H1 (cell line): Measurements from ENCODE around the gene FAM237A. TPM values are rescaled to one million over a fixed set of nuclear protein-coding genes. Genes with fewer than 3 reads are reported as not detected.
A peak's percentile ranks its signal among the peaks of the same experiment; 100 is the strongest.

ENCODE experiments used
- CTCF ChIA-PET: fragments of 300-600 bp; sonication (Branson Sonifier 250); formaldehyde crosslinking; loops from one replicate; lab custom pipeline; 2021; ENCODE audit not compliant: partially characterized antibody; lab: Charles Lee
- POLR2A ChIA-PET: fragments of 300-600 bp; sonication (Branson Sonifier 250); formaldehyde crosslinking; loops from one replicate; lab custom pipeline; 2021; ENCODE audit warnings: inconsistent platforms; ENCODE audit not compliant: partially characterized antibody; lab: Charles Lee
- DNase-seq, 2 experiments: peaks; one replicate each; pipeline versions ENCODE4 v3.0.0 to v3.0.0-alpha.2; 2010 to 2022; ENCODE audit warnings: low spot score in 2 of 2, low read depth in 1 of 2, mixed read lengths in 1 of 2
- FAIRE-seq: peaks from 2 replicates; lab custom pipeline; 2011; peaks lifted over from hg19 to GRCh38; lab: Jason Lieb, UNC
- H2AFZ ChIP-seq: 2 replicates; pipeline ENCODE4 v1.8.1; 2012; ENCODE audit warnings: low read length, inconsistent platforms
- H2AK5ac ChIP-seq: 2 replicates; pipeline ENCODE4 v1.6.1; 2013; ENCODE audit warnings: low read depth, low read length
- H2BK120ac ChIP-seq: replicated peaks from 2 replicates; pipeline ENCODE3; 2013; ENCODE audit warnings: low read depth, low read length, inconsistent platforms
- H2BK12ac ChIP-seq: 2 replicates; pipeline ENCODE4 v1.6.1; 2013; ENCODE audit warnings: low read depth, low read length
- H2BK15ac ChIP-seq: 2 replicates; pipeline ENCODE4 v1.6.1; 2013; ENCODE audit warnings: low read length
- H2BK20ac ChIP-seq: 2 replicates; pipeline ENCODE4 v1.6.1; 2013; ENCODE audit warnings: low read length
- H2BK5ac ChIP-seq: 2 replicates; pipeline ENCODE4 v1.6.1; 2013; ENCODE audit warnings: low read depth, low read length
- H3K14ac ChIP-seq: 2 replicates; pipeline ENCODE4 v1.6.1; 2013; ENCODE audit warnings: inconsistent platforms; ENCODE audit not compliant: insufficient read length
- H3K18ac ChIP-seq: 2 replicates; pipeline ENCODE4 v1.6.1; 2013; ENCODE audit warnings: low read length; ENCODE audit errors: extremely low read depth
- H3K23ac ChIP-seq: 2 replicates; pipeline ENCODE4 v1.6.1; 2013; ENCODE audit warnings: inconsistent platforms; ENCODE audit not compliant: insufficient read length
- H3K23me2 ChIP-seq: 2 replicates; pipeline ENCODE4 v1.6.1; 2013; ENCODE audit warnings: low read depth, low read length
- H3K27ac ChIP-seq: 2 replicates; pipeline ENCODE4 v1.6.1; 2011; ENCODE audit warnings: low read depth, low read length, inconsistent platforms
- H3K27me3 ChIP-seq, 4 experiments: replicated peaks in 1 of 4; 1 replicate in 1 of 4; 2 replicates in 3 of 4; pipeline versions ENCODE4 v1.6.1 to v1.8.1; 2011 to 2013; ENCODE audit warnings: low read length in 3 of 4, mild to moderate bottlenecking in 3 of 4, inconsistent platforms in 2 of 4, mixed read lengths in 2 of 4, moderate library complexity in 1 of 4; ENCODE audit not compliant: control insufficient read depth in 3 of 4, insufficient read depth in 3 of 4; ENCODE audit errors: extremely low read depth in 1 of 4
- H3K36me3 ChIP-seq, 4 experiments: 2 replicates each; pipeline versions ENCODE4 v1.6.1 to v1.8.1; 2011 to 2013; ENCODE audit warnings: mild to moderate bottlenecking in 4 of 4, low read length in 3 of 4, moderate library complexity in 2 of 4, control low read depth in 1 of 4, inconsistent platforms in 1 of 4; ENCODE audit not compliant: insufficient read depth in 4 of 4, control insufficient read depth in 2 of 4
- H3K4ac ChIP-seq: replicated peaks from 2 replicates; pipeline ENCODE3; 2013; ENCODE audit warnings: low read length, low read depth, mixed read lengths, inconsistent platforms; ENCODE audit not compliant: insufficient read length
- H3K4me1 ChIP-seq, 4 experiments: replicated peaks in 1 of 4; 1 replicate in 1 of 4; 2 replicates in 3 of 4; pipeline versions ENCODE4 v1.6.1 to v1.8.1; 2011 to 2013; ENCODE audit warnings: low read length in 3 of 4, inconsistent platforms in 2 of 4, mixed read lengths in 1 of 4; ENCODE audit not compliant: insufficient read depth in 4 of 4, control insufficient read depth in 3 of 4
- H3K4me2 ChIP-seq, 2 experiments: 2 replicates each; pipeline versions ENCODE4 v1.6.1 to v1.8.1; 2011 to 2013; ENCODE audit warnings: low read depth in 2 of 2, low read length in 2 of 2, control low read depth in 1 of 2, inconsistent platforms in 1 of 2, mild to moderate bottlenecking in 1 of 2; ENCODE audit not compliant: insufficient read depth in 1 of 2
- H3K4me3 ChIP-seq, 4 experiments: fragments of 200-600, 300-600 bp in 1 of 4; sonication (generic), shearing (Covaris generic), sonication (Bioruptor Twin) in 1 of 4; 2 replicates each; pipeline versions ENCODE4 v1.5.1 to v1.8.1; 2011 to 2016; ENCODE audit warnings: low read length in 4 of 4, low read depth in 3 of 4, control low read depth in 2 of 4, inconsistent platforms in 2 of 4, mild to moderate bottlenecking in 2 of 4, mixed read lengths in 1 of 4, moderate library complexity in 1 of 4; ENCODE audit not compliant: insufficient read depth in 2 of 4; ENCODE audit errors: extremely low read depth in 1 of 4
- H3K56ac ChIP-seq: replicated peaks from 2 replicates; pipeline ENCODE3; 2013; ENCODE audit warnings: low read depth, mild to moderate bottlenecking, mixed read lengths, low read length, inconsistent platforms; ENCODE audit not compliant: insufficient read length
- H3K79me1 ChIP-seq: 2 replicates; pipeline ENCODE4 v1.6.1; 2013; ENCODE audit warnings: low read depth, low read length, control low read depth
- H3K79me2 ChIP-seq, 2 experiments: 2 replicates each; pipeline versions ENCODE4 v1.6.1 to v1.8.1; 2012 to 2013; ENCODE audit warnings: low read length in 2 of 2, mild to moderate bottlenecking in 2 of 2, inconsistent platforms in 1 of 2; ENCODE audit not compliant: insufficient read depth in 2 of 2, control insufficient read depth in 1 of 2
- H3K9ac ChIP-seq, 4 experiments: replicated peaks in 1 of 4; 1 replicate in 1 of 4; 2 replicates in 3 of 4; pipeline versions ENCODE4 v1.6.1 to v1.8.1; 2011 to 2013; ENCODE audit warnings: low read depth in 3 of 4, low read length in 3 of 4, control low read depth in 2 of 4, mild to moderate bottlenecking in 2 of 4, moderate library complexity in 2 of 4, inconsistent platforms in 1 of 4; ENCODE audit errors: extremely low read depth in 1 of 4
- H3K9me3 ChIP-seq, 2 experiments: 2 replicates each; pipeline versions ENCODE4 v1.6.1 to v1.8.1; 2012 to 2013; ENCODE audit warnings: mild to moderate bottlenecking in 2 of 2, moderate library complexity in 2 of 2, control low read depth in 1 of 2, inconsistent platforms in 1 of 2, low read depth in 1 of 2, low read length in 1 of 2, mixed read lengths in 1 of 2; ENCODE audit not compliant: insufficient read depth in 2 of 2
- H4K20me1 ChIP-seq, 2 experiments: replicated peaks in 1 of 2; 2 replicates each; pipeline versions ENCODE3 to v1.8.1; 2011 to 2013; ENCODE audit warnings: inconsistent platforms in 2 of 2, low read length in 2 of 2, mild to moderate bottlenecking in 1 of 2; ENCODE audit not compliant: insufficient read depth in 2 of 2, control insufficient read depth in 1 of 2
- H4K5ac ChIP-seq: 2 replicates; pipeline ENCODE4 v1.6.1; 2013; ENCODE audit warnings: low read length, low read depth, mixed read lengths, inconsistent platforms; ENCODE audit not compliant: insufficient read length
- H4K8ac ChIP-seq: 2 replicates; pipeline ENCODE4 v1.8.0; 2013; ENCODE audit warnings: mild to moderate bottlenecking, moderate library complexity, low read length, inconsistent platforms; ENCODE audit not compliant: insufficient read depth; ENCODE audit errors: extremely low read depth
- H4K91ac ChIP-seq: replicated peaks from 2 replicates; pipeline ENCODE3; 2013; ENCODE audit warnings: low read length, mixed read lengths, inconsistent platforms; ENCODE audit not compliant: insufficient read length
- CBX8 ChIP-seq: fragments of 300-800, 300-1000 bp; sonication (generic); IDR thresholded peaks from 2 replicates; pipeline ENCODE4 v1.7.1; 2016; ENCODE audit warnings: low read depth, low read length, borderline replicate concordance
- CTBP2 ChIP-seq: IDR thresholded peaks from 2 replicates; pipeline ENCODE4 v1.7.0; 2011; ENCODE audit warnings: borderline replicate concordance, mild to moderate bottlenecking, moderate library complexity, mixed read lengths, low read length; ENCODE audit not compliant: insufficient read depth, insufficient read length
- EZH2 ChIP-seq: fragments of 200-600 bp; sonication (generic); IDR thresholded peaks from 2 replicates; pipeline ENCODE4 v1.7.1; 2012; ENCODE audit warnings: low read depth, mild to moderate bottlenecking, moderate library complexity, low read length, inconsistent platforms; ENCODE audit not compliant: severe bottlenecking
- HDAC2 ChIP-seq, 2 experiments: fragments of 300-600 bp in 1 of 2; sonication (generic) in 1 of 2; IDR thresholded peaks; 2 replicates each; pipeline ENCODE4 v1.6.1; 2011 to 2012; ENCODE audit warnings: low read depth in 2 of 2, low read length in 2 of 2, mild to moderate bottlenecking in 2 of 2, moderate library complexity in 2 of 2, borderline replicate concordance in 1 of 2, inconsistent platforms in 1 of 2
- KDM4A ChIP-seq: IDR thresholded peaks from one replicate; pipeline ENCODE4 v1.7.1; 2012; ENCODE audit warnings: low read depth, mild to moderate bottlenecking, moderate library complexity, low read length, inconsistent platforms; ENCODE audit not compliant: severe bottlenecking
- KDM5A ChIP-seq: fragments of 200-600 bp; IDR thresholded peaks from 2 replicates; pipeline ENCODE4 v1.7.1; 2012; ENCODE audit warnings: mild to moderate bottlenecking, low read length, inconsistent platforms, mixed read lengths
- SIN3A ChIP-seq, 2 experiments: IDR thresholded peaks in 1 of 2; conservative IDR thresholded peaks in 1 of 2; 2 replicates each; pipeline ENCODE4 v1.6.1; 2011 to 2012; ENCODE audit warnings: low read length in 2 of 2, improper control_type of control experiment in 1 of 2, low read depth in 1 of 2, mild to moderate bottlenecking in 1 of 2
- SIRT6 ChIP-seq: IDR thresholded peaks from one replicate; pipeline ENCODE4 v1.7.1; 2012; ENCODE audit warnings: low read length, inconsistent platforms
- ZNF274 ChIP-seq: IDR thresholded peaks from 2 replicates; pipeline ENCODE4 v1.7.0; 2012; ENCODE audit warnings: low read length, borderline replicate concordance; ENCODE audit errors: extremely low read depth
- WGBS, 2 experiments: shearing (Covaris generic) in 1 of 2; methylation state at CpG; one replicate each; pipeline versions ENCODE4 v1.1.6 to v1.1.7; 2013 to 2015; ENCODE audit warnings: low lambda C conversion rate in 2 of 2, mixed read lengths in 2 of 2, inconsistent platforms in 1 of 2, low coverage in 1 of 2, missing lambda C conversion rate in 1 of 2; ENCODE audit not compliant: insufficient replicate concordance in 2 of 2, insufficient coverage in 1 of 2, insufficient read length in 1 of 2; ENCODE audit errors: extremely low coverage in 1 of 2, missing lambda C conversion rate in 1 of 2; 5-methylcytosine and 5-hydroxymethylcytosine counted together
- polyA plus RNA-seq, 7 experiments: library from polyadenylated mRNA; depleted of rRNA in 3 of 7; stranded (reverse) in 5 of 7; unstranded in 2 of 7; fragments of >200 nt in 5 of 7; fragments of 200-250 nt in 2 of 7; gene quantifications; 1 replicate in 5 of 7; 2 replicates in 1 of 7; 4 replicates in 1 of 7; pipeline versions ENCODE4 v1.2.1 to v1.2.3, GENCODE V29; 2011 to 2013; ENCODE audit warnings: missing spikeins in 2 of 7, mixed read lengths in 2 of 7
- total RNA-seq: library from RNA; stranded (reverse); fragmentation: NEBNext Ultra II Directional; extraction: Animal tissue kit (Norgen Biotek cat#: 25700); gene quantifications from 2 replicates; pipeline ENCODE4 v1.2.1, GENCODE V29; 2021

The FAM237A gene
- total and polyA plus RNA-seq, 2 of the 8 experiments (the other 6 are each of a cell fraction or from before 2014, with no cell fraction given), result not detected

DNA sequence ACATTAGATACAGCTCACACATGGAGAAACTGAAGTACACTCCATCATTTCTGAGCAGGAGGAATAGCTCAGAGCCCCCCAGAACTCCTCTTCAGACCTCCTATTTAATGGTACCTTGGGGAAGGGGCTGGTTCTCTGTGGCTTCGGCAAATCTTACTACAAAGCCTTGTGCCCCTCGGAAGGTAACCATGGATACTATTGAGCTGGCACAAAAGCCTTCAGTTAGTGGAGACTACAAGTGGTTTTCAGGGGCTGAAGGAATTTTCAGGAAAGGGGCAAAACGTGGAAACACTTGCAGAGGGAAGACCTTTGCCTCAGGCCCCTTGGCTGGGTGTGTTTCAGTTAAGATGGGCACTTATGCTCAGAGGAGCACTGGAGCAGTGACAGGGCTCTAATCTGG is 1.1 kb upstream of the FAM237A start:
- Histone ChIP-seq H2BK5ac (no peak overlapping the region), H3K14ac (no peak overlapping the region), H3K4ac (no peak overlapping the region), H2BK120ac (no peak overlapping the region), H2BK15ac (no peak overlapping the region), H3K23me2 (peaks cover 8% of the 10 kb centered on the region), H2BK20ac (no peak overlapping the region), H4K5ac (no peak overlapping the region), H3K27ac (no peak overlapping the region), H3K27me3 (peaks cover 17 to 29% (median 23%) of the 10 kb centered on the region in 4 experiments), H3K9me3 (no peaks in the 10 kb centered on the region), H3K4me2 (peak overlapping the region; percentile 81 to 89; a peak in 2 of 4 replicates), H4K20me1 (peaks cover 2 to 4% of the 10 kb centered on the region in 2 experiments), H3K79me1 (no peaks in the 10 kb centered on the region), H3K18ac (no peak overlapping the region), H3K36me3 (no peaks in the 10 kb centered on the region), H3K4me3 (peak overlapping the region in 2 of 4 experiments; percentile 64 to 66; a peak in 4 of 8 replicates), H3K23ac (no peak overlapping the region), H4K8ac (no peak overlapping the region), H3K56ac (no peak overlapping the region), H4K91ac (no peak overlapping the region), H2BK12ac (no peak overlapping the region), H3K4me1 (peaks cover 0 to 7% (median 3%) of the 10 kb centered on the region in 4 experiments; a peak in 3 of 7 replicates), H2AFZ (no peak overlapping the region), H3K9ac (no peak overlapping the region), H2AK5ac (no peak overlapping the region)
- ChIA-PET POLR2A (interaction anchor here (1.3 kb wide), 1 partner anchor 12 kb away, joined by 3 read pairs; no protein-coding TSS in a partner anchor), CTCF (interaction anchor here (0.6 to 2.8 kb wide), 6 partner anchors 14 to 763 kb away, joined by 3 to 9 read pairs (median 4); no protein-coding TSS in a partner anchor)
- DNase-seq, result no peak
- no peak for FAIRE-seq
- TF ChIP-seq HDAC2 (IDR thresholded peaks at IDR 0.05; ENCODE audit: borderline replicate concordance in 1 of 2, low read depth in 2 of 2, low read length in 2 of 2) (no peak), KDM4A (no peak), CBX8 (no peak), SIRT6 (no peak), KDM5A (no peak), ZNF274 (no peak), CTBP2 (no peak), SIN3A (conservative IDR thresholded peaks at IDR 0.05 in 1 of 2, IDR thresholded peaks at IDR 0.05 in 1 of 2; ENCODE audit: low read depth in 1 of 2, low read length in 2 of 2) (no peak), EZH2 (no peak)
- TF ChIP-seq, all 59 proteins: peak for 0
- 56% methylated on average over 3 of the region's 3 CpGs; no CpG with 5 or more reads in 1 of the 2 experiments for WGBS, 2 experiments
- no peaks in the 10 kb centered on the region for H3K79me2 ChIP-seq
